Myocyte (in vitro differentiated cells): Measurements from ENCODE around the gene AIM2. TPM values are rescaled to one million over a fixed set of nuclear protein-coding genes. Genes with fewer than 3 reads are reported as not detected.
"Not testable (repeated sequence)": the region's sequence is repeated elsewhere in the genome, so short reads cannot be mapped to it uniquely, and the experiment has no call there.

ENCODE experiments used
- DNase-seq: peaks from one replicate; pipeline ENCODE4 v3.0.0-alpha.2; 2012; ENCODE audit warnings: low read depth
- polyA plus RNA-seq: library from polyadenylated mRNA; unstranded; fragments of >200 nt; gene quantifications from one replicate; pipeline ENCODE4 v1.2.1, GENCODE V29; 2012; ENCODE audit warnings: missing spikeins
- total RNA-seq: library from RNA; depleted of rRNA; stranded (reverse); fragments of >200 nt; gene quantifications from 2 replicates; pipeline ENCODE4 v1.2.3, GENCODE V29; 2014

The AIM2 gene
- not detected in 2 replicates for total RNA-seq
- polyA plus RNA-seq = not detected

DNA sequence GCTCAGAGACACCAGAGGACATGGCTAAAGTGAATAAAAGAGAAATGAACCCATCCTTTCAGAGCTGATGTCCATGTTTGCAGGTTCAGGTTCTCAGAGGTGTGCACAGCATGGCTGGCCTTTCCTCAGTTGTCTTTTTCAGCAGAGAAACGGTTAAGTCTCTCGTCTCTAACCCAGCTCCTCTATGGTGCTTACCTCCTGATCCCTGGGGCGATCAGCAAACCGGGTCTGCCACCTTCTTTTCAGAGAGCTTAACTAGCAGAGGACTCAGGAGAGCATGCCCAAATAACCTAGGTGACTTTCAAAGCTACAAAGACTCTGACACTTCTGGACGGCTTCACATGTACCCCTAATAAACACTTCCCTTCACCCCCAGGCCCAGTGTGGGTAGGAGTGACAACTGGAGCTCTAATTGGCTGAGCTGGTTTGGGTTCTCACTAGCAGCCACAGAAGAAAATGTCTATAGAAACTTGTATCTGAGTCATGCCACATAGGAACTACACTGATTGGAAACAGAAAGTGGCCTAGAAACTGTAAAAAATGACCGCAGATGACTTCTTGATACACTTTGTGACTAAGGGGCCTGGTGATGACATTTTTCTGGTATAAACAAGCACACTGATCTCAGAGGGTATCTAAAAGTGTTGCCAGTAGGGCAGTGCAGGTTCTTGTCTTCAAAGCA is at the start of gene AIM2:
AIM2 (minus strand) TSS at position 329 of the 682 bp plus-strand sequence. CDS start 3,267 bp downstream, outside the sequence.
- DNase-seq = no peak

DNA sequence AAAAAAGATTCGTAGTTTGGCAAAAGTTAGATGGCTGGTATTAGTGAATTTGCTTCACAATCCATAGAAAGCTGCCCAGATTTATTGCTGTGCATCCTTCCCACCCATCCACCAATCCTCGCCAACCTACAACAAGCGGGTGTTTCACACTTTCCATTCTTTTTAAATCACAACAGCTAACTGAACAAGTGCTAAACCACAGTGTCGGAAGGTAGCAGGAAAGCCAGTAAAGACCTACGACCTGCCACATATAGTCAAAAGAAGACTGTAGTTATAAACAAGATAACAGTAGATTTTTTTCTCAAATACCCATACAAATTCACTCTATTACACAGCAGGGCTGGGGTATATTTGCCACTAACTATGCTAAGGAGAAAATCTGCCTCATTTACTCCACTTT is 47.0 kb upstream of the AIM2 start:
- no peak for DNase-seq

- DNase-seq = peak; percentile 32
Observed at GRCh38 chr1:159122005-159122621, 45.5 kb upstream of the AIM2 start.

DNA sequence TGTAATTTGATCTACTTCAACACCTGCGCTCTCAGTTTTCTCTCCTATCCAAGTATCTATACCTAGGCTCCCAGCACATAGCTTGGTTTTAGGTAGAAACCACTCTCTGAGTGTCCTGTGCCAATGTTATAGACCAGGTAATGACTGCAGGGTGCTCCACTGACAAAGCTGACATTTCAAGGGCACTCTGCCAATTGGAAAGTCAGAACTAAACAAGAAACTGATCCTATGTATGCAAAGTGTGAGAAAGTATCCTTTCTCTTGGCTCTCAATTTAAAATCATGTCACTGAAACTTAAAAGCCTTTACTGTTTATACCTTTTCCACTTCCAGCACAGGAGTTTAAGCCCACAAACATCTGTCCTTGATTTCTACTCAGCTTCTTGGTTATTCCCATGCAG is 45.0 kb upstream of the AIM2 start:
- DNase-seq = no peak

GRCh38 chr1:159120317-159120716 is 43.8 kb upstream of the AIM2 start:
- no peak for DNase-seq

GRCh38 chr1:159113596-159114433 is 37.2 kb upstream of the AIM2 start:
- peak; percentile 15 for DNase-seq

GRCh38 chr1:159103021-159103420 is 26.5 kb upstream of the AIM2 start:
- DNase-seq = not testable (repeated sequence)

DNA sequence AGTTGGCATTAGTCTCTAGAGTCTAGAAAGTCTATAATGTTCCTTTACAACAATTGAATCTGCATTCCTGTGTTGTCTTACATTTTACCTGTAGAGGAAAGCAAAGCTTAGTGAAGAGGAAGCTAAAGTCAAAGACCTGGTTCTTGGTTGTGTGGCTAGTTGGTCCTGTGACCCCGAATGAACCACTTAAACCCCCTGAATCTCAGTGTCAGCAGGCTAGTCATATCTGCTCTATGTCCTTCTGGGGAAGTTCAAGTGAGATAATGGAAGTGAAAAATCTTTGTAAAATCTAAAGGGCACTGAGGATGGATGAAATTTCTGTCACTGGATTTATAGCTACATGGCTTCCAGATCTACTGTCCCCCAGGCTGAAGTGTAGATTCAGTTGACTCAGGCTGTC is 24.0 kb upstream of the AIM2 start:
- DNase-seq = no peak

- DNase-seq = no peak
Observed at GRCh38 chr1:159098596-159098995, 22.0 kb upstream of the AIM2 start.

DNA sequence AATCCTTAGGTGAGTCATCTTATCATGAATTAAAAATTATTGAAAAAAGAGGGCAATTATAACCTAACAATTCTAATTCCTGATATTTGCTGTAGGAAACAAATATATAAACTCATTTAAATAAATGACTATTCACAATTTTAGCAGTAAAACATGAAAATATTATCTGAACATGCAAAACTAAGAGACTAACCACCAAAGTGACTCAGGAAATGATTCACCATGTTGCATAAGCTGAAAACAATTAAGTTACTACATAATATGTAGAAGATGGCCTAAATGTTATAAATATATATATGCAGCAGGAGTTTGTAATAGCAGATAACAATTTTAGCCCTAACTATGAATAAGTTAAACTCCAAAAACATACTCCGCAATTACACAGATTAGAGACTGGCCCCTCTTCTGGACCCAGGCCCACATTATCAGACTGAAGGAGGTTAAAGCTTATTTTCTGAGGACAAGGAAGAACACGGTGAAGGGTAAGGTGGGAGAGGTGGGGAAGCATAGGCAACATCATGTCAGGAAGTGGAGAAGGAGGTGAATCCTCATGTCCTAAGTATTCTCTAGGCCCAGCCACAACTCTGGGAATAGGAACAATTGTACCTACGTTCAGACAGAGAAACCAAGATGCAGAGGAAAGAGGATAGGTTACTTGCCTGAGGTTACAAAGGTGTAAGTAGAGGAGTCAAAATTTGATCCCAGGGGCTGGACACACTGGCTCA is 15.6 kb upstream of the AIM2 start:
- peak; percentile 21 for DNase-seq

GRCh38 chr1:159091607-159092031 is 15.1 kb upstream of the AIM2 start:
- no peak for DNase-seq

DNA sequence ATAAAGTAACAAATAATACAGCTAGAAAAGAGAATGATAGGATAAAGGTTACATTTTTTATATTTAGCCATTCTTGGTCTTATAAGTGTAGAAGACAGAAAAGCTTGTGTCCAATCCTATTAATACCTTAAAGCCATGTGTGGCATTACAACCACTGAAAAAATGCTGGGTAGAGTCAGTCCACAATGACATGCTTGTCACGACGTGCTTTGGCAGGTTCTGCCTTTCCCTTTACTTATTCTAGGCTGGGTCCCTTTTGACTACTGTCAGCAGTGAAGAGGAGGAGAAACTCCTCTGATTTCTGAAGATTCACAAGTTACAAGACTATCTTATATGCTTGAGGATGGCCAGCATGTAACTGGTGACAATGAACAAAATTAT is 14.6 kb upstream of the AIM2 start:
- DNase-seq = peak; percentile 35

- peak; percentile 25 for DNase-seq
Observed at GRCh38 chr1:159090286-159091179, 14.0 kb upstream of the AIM2 start.

- DNase-seq = no peak
Observed at GRCh38 chr1:159089184-159089791, 12.7 kb upstream of the AIM2 start.

DNA sequence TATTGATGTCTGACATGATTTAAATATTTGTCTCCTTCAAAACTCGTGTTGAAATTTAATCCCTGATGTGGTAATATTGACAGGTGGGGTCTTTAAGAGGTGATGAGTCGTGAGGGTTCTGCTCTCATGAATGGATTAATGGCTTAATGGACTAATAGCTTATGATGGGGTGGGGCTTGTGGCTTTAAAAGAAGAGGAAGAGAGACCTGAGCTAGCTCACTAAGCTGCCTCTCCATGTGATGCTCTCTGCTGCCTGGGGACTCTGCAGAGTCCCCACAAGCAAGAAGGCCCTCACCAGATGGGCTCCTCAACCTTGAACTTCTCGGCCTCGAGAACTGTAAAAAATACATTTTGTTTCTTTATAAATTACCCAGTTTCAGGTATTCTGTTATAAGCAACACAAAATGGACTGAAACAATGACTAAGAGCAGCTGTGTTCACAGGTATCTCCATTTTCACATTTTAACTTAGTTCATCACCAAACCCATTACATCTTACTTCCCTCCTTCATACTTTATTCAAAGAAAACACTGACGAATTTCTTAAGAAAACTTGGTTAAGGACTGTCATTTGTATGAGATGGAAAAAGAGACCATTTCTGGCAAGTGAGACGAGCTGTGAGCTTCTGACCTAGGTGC is 12.1 kb upstream of the AIM2 start:
- peak; percentile 40 for DNase-seq

GRCh38 chr1:159088050-159088449 is 11.5 kb upstream of the AIM2 start:
- peak; percentile 48 for DNase-seq

DNA sequence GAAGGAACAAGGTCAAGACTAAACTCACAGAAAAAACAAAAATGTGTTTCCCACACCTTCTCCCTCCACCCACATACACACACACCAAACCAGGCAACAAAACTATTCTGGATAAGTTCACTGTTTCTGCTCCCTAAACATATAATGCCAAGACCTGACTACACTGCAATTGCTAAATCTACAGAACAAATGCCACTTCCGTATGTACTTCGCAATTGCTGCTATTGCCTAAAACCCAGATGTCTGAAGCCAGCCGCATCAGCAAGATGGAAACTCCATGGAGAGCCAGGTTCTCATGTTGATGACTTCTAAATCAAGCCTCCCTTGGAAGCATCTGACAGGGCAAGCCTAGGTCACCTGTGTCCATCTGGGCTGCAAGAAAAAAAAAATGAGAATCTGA is 8.3 kb upstream of the AIM2 start:
- DNase-seq = no peak

DNA sequence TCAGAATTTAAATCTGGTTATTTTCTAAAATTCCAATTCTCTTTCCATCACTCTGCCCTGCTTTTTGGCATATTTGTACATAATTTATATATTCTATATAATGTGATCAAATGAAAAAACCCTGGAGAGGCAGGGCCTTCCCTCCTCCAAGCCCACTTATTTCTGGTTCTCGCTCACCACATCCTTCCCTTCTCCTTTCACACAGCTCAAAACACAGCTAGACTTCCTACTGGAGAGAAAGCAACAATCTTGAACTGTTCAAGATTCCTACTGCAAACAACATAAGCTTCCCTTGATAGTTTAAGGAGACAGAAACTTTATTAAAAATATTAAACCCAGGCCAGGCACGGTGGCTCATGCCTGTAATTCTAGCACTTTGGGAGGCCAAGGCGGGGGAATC is 7.6 kb upstream of the AIM2 start:
- no peak for DNase-seq

- DNase-seq = no peak
Observed at GRCh38 chr1:159083013-159083412, 6.4 kb upstream of the AIM2 start.
